Testis (tissue), 3 donors: ENCODE data around the gene SLC35B2. TPM values are rescaled to one million over a fixed set of nuclear protein-coding genes. Genes with fewer than 3 reads are reported as not detected.

ENCODE experiments used
- DNase-seq: peaks from one replicate; pipeline ENCODE4 v3.0.0-alpha.2; 2019
- H3K27ac ChIP-seq, 2 donors: fragments of 200-600 bp; sonication (generic); one replicate each; pipeline ENCODE4 v1.5.1; 2019
- H3K27me3 ChIP-seq: fragments of 200-600 bp; sonication (generic); one replicate; pipeline ENCODE4 v1.5.1; 2019
- H3K36me3 ChIP-seq: fragments of 200-600 bp; sonication (generic); one replicate; pipeline ENCODE4 v1.5.1; 2017; ENCODE audit warnings: low read depth; ENCODE audit errors: missing control alignments
- H3K4me1 ChIP-seq: fragments of 200-600 bp; sonication (generic); one replicate; pipeline ENCODE4 v1.5.1; 2019
- H3K4me3 ChIP-seq, 2 donors: fragments of 200-600 bp; sonication (generic); one replicate each; pipeline ENCODE4 v1.5.1; 2017 to 2019
- H3K9me3 ChIP-seq: fragments of 200-600 bp; sonication (generic); one replicate; pipeline ENCODE4 v1.5.1; 2017
- CTCF ChIP-seq, 3 experiments: fragments of 450-650 bp in 2 of 3; fragments of 200-600 bp in 1 of 3; sonication (generic) in 1 of 3; IDR thresholded peaks; one replicate each; pipeline ENCODE4 v1.5.1; 2016 to 2019; ENCODE audit warnings: antibody characterized with exemption in 3 of 3, mild to moderate bottlenecking in 2 of 3, moderate library complexity in 1 of 3
- POLR2A ChIP-seq: fragments of 450-650 bp; IDR thresholded peaks from one replicate; pipeline ENCODE4 v1.6.1; 2017; ENCODE audit warnings: antibody characterized with exemption, mild to moderate bottlenecking, moderate library complexity
- WGBS, 2 donors: methylation state at CpG; one replicate each; pipeline ENCODE4 v1.1.5; 2018; 5-methylcytosine and 5-hydroxymethylcytosine counted together
- intact Hi-C: fragments of 100-400 bp; cut with DNase I; formaldehyde crosslinking; loops from one replicate; pipeline ENCODE4 v1.15.1; 2023; ENCODE audit warnings: low total_unique reads
- polyA plus RNA-seq: library from polyadenylated mRNA; stranded (reverse); fragments of 350-450 nt; fragmentation: Illumina TruSeq; extraction: RNeasy Lipid Tissue Mini Kit (QIAGEN cat#74804); gene quantifications from one replicate; pipeline ENCODE4 v1.2.3, GENCODE V29; 2014; ENCODE audit warnings: low read depth, low replicate concordance; ENCODE audit not compliant: insufficient read depth
- total RNA-seq, 2 donors: library from RNA; depleted of rRNA; stranded (reverse); fragments of >200 nt; gene quantifications; one replicate each; pipeline ENCODE4 v1.2.3, GENCODE V29; 2016

Gene SLC35B2
- total and polyA plus RNA-seq, 3 donors from 2014 or later: 32.1 to 49.8 (median 42.4) TPM

DNA sequence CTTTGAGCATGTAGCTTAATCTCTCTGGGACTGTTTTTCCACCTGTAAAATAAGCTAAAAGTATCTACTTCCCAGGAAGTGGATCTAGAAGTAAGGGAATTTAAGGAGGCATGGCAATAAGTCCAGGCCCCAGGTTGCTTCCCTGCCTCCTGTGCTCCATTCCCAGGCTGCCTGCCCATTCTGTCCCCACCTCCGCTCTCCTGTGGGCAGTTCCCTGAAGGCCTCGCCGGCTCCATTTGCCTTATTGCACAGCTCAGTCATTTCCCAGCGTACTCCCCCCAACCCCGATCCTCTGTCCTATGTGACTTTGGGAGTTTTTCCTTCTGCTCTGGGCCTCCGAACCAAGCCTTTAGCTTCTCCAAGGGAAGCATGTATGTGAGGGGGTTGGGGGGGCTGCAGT lies 29.3 kb downstream of the SLC35B2 start:
- H3K4me3 ChIP-seq: no peak overlapping the region
- 73 to 93% methylated on average over 6 of the region's 6 CpGs for WGBS, 2 donors
- intact Hi-C loops: no loop called here
- no peak for TF ChIP-seq POLR2A
- H3K27me3 ChIP-seq: no peaks in the 10 kb centered on the region
- peaks cover 60% of the 10 kb centered on the region for H3K4me1 ChIP-seq
- no peak for DNase-seq
- peak overlapping the region; percentile 44 to 84 for H3K27ac ChIP-seq
- no peaks in the 10 kb centered on the region for H3K9me3 ChIP-seq
- H3K36me3 ChIP-seq: no peaks in the 10 kb centered on the region

DNA sequence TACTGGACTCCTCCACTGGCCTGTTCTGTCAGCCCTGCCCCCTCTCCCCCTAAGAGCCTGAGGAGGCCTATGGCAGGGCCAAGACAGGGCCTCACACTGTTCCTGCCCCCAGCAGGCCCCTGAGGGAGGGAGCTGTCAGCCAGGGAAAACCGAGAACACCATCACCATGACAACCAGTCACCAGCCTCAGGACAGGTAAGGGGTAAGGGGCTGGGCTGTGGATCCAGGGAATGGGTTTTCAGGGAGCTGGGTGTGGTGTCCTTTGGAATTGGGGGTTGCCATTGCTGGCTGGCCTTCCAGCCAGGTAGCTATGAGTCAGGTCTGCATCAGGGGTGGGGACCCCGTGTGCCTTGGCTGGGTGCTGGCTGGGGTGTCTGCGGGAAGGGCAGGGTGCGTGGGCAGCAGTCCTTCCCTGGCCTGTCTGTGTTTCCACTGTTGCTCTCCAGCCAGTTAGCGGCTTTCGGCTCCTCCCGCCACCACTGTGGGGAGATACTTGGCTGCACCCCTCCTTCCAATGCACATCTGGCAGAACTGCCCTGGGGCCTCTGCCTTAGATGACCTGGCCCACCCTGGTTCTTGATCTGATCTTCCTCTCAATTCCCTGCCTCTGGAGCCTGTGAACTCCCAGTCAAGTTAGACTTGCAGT lies 30.1 kb downstream of the SLC35B2 start:
- intact Hi-C loops: no loop called here
- TF ChIP-seq CTCF (IDR thresholded peaks at IDR 0.05) (no peak), POLR2A (no peak)
- Histone ChIP-seq H3K4me3 (no peak overlapping the region), H3K27me3 (no peaks in the 10 kb centered on the region), H3K4me1 (peaks cover 68% of the 10 kb centered on the region), H3K9me3 (no peaks in the 10 kb centered on the region), H3K36me3 (no peaks in the 10 kb centered on the region), H3K27ac (peak overlapping the region; percentile 44 to 84)
- no peak for DNase-seq
- WGBS, 2 donors: 54 to 62% methylated on average over 5 to 7 of the region's 7 CpGs

DNA sequence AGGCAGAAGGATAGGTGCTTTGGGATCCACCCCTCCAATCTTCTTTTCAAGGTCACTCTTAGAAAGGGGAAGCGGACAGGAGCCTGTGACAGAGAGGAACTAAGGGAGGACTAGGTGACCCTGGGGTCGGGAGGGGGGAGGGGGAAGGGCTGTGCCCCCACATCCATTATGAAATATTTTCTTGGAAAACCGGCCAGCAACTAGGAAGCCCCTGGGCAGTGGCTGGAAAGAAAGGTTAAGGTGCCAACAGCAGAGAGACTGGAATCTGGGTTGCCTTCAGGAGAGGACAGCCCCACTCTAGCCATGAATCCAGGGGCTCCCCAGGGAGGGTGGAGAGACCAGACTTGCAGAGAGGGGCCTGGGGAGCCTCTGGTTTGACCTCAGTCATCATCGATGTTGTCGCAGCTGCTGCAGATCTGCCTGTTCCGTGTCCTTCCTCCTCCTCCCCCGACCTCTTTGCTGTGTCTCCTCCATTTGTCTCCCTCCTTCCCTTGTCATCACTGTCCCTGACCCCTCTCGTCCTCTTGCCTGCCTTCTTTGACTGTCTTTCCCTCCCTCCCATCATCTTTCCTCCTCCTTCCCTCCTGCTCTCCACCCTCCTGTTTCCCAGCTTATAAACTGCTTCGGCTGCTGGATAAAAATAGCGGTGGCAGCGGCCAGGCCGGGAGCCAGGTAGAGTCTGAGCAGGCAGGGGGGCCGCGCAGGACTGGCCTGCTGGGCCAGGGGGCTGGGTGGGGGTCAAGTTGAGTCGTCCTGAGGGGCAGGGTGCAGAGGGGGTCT lies 30.8 kb downstream of the SLC35B2 start:
- Histone ChIP-seq H3K36me3 (no peaks in the 10 kb centered on the region), H3K4me1 (peaks cover 75% of the 10 kb centered on the region), H3K9me3 (no peaks in the 10 kb centered on the region), H3K27ac (peak overlapping the region; percentile 44 to 84), H3K4me3 (no peak overlapping the region), H3K27me3 (no peaks in the 10 kb centered on the region)
- 16 to 35% methylated on average over 12 to 15 of the region's 15 CpGs for WGBS, 2 donors
- TF ChIP-seq CTCF (IDR thresholded peaks at IDR 0.05) (no peak), POLR2A (no peak)
- intact Hi-C loops: no loop called here
- DNase-seq: peak; percentile 51

DNA sequence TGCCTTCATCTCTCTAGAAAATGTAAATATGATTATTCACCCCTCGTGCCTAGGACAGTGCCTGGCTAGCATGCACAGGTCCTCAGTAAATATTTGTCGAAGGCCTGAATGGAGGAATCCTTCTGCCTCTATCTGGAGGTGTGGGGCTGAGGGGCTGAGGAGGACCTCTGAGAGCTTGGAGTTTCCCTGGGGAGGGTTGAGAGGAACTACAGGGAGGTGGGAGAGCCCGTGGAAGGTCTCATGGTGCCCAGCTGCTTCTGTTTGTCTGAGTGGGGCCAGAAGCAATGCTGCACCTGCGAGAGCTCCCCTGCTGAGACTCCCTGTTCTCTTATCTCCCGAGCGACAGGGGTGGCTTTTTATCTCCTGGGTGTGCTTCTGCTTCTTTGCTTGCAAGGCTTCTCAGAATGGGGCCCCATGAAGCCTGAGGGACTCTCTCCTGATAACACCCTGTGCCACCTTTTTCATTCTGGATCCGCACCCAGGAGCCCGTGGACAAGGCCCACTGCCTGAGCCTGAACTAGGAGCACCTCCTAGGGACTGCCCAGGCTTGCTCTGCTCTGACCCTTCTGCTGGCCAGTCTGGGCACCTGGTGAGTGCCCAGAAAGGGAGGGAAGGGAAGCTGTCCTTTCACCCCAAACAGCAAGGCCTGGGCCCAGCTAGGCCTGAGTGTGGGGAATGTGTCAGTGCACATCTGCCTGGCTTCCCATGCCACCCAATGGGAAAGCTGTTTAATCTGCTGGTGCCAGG lies 31.6 kb downstream of the SLC35B2 start:
- WGBS, 2 donors: 48 to 60% methylated on average over 8 of the region's 8 CpGs
- Histone ChIP-seq H3K4me3 (no peak overlapping the region), H3K4me1 (peaks cover 83% of the 10 kb centered on the region), H3K9me3 (no peaks in the 10 kb centered on the region), H3K27ac (peak overlapping the region; percentile 44 to 84), H3K36me3 (no peaks in the 10 kb centered on the region), H3K27me3 (no peaks in the 10 kb centered on the region)
- intact Hi-C loops: no loop called here
- no peak for DNase-seq
- no peak for TF ChIP-seq POLR2A
- no peak for TF ChIP-seq CTCF (IDR thresholded peaks at IDR 0.05)

- DNase-seq: no peak
- peak overlapping the region; percentile 24 to 82 for H3K27ac ChIP-seq
- H3K4me1 ChIP-seq: peaks cover 84% of the 10 kb centered on the region
- intact Hi-C loops: no loop called here
- no peaks in the 10 kb centered on the region for H3K9me3 ChIP-seq
- H3K4me3 ChIP-seq: no peak overlapping the region
- no peaks in the 10 kb centered on the region for H3K36me3 ChIP-seq
- TF ChIP-seq CTCF (IDR thresholded peaks at IDR 0.05) (no peak), POLR2A (no peak)
- WGBS, 2 donors: 90% methylated on average over 4 of the region's 4 CpGs
- no peaks in the 10 kb centered on the region for H3K27me3 ChIP-seq
These were observed 32.4 kb downstream of the SLC35B2 start for GRCh38 chr6:44224965-44225305.
